HG03571 (cell line): ENCODE measurements around the gene MON1A.
"Not testable (repeated sequence)": the region's sequence is repeated elsewhere in the genome, so short reads cannot be mapped to it uniquely, and the experiment has no call there.

ENCODE experiments used
- ATAC-seq: cut with Tn5 transposase; IDR thresholded peaks from one replicate; pipeline ENCODE4 v1.9.1; 2021; ENCODE audit not compliant: unreplicated experiment

Gene MON1A, protein sequence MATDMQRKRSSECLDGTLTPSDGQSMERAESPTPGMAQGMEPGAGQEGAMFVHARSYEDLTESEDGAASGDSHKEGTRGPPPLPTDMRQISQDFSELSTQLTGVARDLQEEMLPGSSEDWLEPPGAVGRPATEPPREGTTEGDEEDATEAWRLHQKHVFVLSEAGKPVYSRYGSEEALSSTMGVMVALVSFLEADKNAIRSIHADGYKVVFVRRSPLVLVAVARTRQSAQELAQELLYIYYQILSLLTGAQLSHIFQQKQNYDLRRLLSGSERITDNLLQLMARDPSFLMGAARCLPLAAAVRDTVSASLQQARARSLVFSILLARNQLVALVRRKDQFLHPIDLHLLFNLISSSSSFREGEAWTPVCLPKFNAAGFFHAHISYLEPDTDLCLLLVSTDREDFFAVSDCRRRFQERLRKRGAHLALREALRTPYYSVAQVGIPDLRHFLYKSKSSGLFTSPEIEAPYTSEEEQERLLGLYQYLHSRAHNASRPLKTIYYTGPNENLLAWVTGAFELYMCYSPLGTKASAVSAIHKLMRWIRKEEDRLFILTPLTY

DNA sequence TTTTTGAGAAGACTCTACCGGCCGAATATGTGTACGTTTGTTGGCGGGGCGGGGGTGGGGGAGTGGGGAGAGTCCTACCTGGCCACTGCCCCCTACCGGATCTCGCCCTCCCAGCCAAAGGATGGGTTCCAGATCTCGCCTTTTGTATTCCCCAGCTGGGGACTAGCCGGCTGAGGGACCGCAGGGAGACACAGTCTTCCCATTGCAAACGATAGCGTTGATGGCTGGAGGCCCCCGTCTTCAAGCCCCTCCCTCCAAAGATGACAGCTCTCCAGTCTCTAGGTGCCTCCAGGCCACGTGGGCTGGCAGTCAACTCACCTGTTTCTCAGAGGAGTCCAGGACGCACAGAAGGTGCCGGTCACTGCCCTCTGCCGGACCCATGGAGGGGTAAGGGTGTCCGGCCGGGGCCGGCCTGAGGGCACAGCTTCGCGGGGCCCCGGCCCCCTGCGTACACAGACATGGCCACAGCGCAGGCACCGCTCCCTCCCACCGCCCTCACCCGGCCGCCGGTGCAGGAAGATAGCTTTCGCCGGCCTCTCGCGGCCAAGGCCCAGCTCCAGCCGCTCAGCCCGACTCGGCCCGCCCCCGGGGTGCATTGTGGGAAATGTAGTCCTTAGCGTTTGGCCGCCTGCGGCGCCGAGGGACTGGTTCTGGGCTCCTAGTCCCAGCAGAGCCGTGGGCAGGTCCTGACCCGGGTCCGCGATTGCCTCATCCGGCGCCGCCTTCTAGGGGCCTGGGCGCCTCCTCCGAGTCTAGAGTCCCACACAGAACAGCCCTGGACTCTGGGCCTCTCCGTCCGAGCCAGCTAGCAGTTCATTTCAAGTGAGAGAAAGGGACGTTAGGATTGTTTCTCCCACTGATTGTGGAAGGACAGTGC lies at the start of gene MON1A:
Gene MON1A, minus strand, starts transcription at position 521 of the 877 bp plus-strand sequence. CDS start 16,465 bp downstream, outside the sequence.
- peak; percentile 85 for ATAC-seq

GRCh38 chr3:49976942-49977341 lies 47.3 kb upstream of the MON1A start:
- ATAC-seq = no peak

GRCh38 chr3:49972656-49973055 lies 43.0 kb upstream of the MON1A start:
- no peak for ATAC-seq

GRCh38 chr3:49968346-49968745 lies 38.7 kb upstream of the MON1A start:
- ATAC-seq = no peak

GRCh38 chr3:49967291-49967690 lies 37.7 kb upstream of the MON1A start:
- no peak for ATAC-seq

- no peak for ATAC-seq
Observed at GRCh38 chr3:49966233-49966942, 36.8 kb upstream of the MON1A start.

GRCh38 chr3:49955636-49956035 lies 26.0 kb upstream of the MON1A start:
- ATAC-seq = no peak

DNA sequence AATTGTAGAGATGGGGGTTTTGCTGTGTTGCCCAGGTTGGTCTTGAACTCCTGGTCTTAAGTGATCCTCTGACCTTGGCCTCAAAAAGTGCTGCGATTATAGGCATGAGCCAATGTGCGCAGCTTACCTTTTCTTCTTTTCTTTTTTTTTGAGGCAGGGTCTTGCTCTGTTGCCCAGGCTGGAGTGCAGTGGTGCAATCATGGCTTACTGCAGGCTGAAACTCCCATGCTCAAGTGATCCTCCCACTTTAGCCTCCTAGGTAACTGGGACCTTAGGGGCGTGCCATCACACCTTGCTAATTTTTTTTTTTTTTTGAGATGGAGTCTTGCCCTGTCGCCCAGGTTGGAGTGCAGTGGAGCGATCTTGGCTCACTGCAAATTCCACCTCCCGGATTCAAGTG lies 23.3 kb upstream of the MON1A start:
- no peak for ATAC-seq

GRCh38 chr3:49942651-49943050 lies 13.0 kb upstream of the MON1A start:
- no peak for ATAC-seq

- no peak for ATAC-seq
Observed at GRCh38 chr3:49940667-49941249, 11.1 kb upstream of the MON1A start.

- peak; percentile 91 for ATAC-seq
Observed at GRCh38 chr3:49939858-49940666, 10.5 kb upstream of the MON1A start, which contains the start of gene RBM6. Gene RBM6 (plus strand): TSS chr3:49940150. CDS start chr3:49962642, 22,492 bp downstream.

GRCh38 chr3:49937090-49937489 lies 7.5 kb upstream of the MON1A start:
- no peak for ATAC-seq

DNA sequence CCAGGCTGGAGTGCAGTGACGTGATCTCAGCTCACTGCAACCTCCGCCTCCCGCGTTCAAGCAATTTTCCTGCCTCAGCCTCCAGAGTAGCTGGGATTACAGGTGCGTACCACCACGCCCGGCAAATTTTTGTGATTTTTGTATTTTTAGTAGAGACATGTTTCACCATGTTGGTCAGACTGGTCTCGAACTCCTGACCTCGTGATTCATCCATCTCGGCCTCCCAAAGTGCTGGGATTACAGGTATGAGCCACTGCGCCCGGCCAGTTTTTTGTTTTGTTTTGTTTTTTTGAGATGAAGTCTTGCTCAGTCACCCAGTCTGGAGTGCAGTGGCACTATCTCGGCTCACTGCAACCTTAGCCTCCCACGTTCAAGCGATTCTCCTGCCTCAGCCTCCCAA lies 2.7 kb upstream of the MON1A start:
- not testable (repeated sequence) for ATAC-seq

DNA sequence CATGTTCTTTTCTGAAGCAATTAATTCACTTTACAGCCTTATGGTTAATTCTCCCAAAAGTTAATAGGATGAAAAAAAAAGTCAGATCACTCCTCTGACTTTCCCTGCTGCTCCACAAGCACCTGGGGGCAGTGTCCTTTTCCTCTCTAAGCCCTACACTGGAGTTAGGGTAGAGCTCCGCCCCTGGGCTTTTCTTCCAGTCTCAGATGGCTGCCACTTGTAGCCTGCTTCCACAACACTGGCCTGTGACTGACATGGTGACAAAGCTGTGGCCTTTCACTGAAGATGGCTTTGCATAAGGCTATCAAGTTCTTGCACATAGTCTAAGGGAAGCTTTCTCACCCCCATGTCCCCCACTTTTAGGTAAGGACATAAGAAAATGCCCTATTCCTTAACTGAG lies 1.3 kb upstream of the MON1A start:
- ATAC-seq = no peak

DNA sequence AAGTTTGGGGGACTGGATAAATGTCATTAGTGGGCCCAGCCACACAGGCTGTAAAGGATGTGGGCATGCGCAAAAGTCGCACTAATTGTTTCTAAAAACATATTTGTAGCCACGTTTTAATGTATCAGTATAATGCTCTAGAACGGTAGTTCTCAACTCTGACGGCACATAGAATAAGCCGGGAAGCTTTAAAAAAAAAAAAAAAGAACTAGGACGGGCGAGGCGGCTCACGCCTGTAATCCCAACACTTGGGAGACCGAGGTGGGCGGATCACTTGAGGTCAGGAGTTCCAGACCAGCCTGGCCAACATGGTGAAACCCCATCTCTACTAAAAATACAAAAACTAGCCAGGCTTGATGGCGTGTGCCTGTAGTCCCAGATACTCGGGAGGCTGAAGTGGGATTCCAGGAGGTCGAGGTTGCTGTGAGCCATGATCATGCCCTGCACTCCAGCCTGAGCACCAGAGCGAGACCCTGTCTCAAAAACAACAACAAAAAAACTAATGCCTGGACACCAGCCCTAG lies 618 bp upstream of the MON1A start:
- no peak for ATAC-seq

GRCh38 chr3:49928481-49929017 lies 1.1 kb downstream of the MON1A start:
- ATAC-seq = no peak

DNA sequence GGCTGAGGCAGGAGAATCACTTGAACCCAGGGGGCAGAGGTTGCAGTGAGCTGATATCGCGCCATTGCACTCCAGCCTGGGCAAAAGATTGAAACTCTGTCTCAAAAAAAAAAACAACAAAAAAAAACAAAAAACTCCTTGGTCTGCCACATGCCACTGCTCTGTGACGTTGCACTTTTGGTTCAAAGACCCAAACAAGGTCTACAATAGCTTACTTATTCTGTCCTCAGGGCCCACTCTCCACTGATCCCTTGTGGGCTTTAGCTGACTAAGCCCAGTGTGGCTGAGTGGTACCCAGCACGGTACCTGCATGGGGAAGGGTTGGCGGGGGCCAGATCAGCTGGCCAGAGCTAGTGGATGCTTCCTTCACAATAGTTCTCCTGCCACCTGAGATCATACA lies 1.8 kb downstream of the MON1A start:
- ATAC-seq = no peak

GRCh38 chr3:49926117-49926728 lies 3.4 kb downstream of the MON1A start:
- ATAC-seq = no peak

DNA sequence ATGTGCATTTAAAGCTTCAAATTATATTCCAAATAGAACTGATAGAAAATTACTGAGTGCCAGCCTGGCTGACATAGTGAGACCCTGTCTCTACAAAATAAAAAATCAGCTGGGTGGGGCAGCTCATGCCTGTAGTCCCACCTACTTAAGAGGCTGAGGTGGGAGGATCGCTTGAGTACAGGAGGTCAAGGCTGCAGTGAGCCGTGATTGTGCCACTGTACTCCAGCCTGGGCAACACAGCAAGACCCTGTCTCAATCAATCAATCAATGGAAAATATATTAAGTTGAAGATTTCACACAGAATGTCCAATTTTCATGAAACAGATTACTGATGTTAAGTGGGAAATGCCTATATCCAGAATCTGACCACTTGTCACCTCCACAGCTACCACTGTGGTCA lies 4.1 kb downstream of the MON1A start:
- ATAC-seq = no peak
